Measurements from ENCODE around the gene OLFM1.

GRCh38 chr9:135167849-135168655, 80.6 kb downstream of the OLFM1 start:
- no peak for TF ChIP-seq POLR2A (IDR thresholded peaks at IDR 0.05)
- TF ChIP-seq CTCF (IDR thresholded peaks at IDR 0.05), result no peak

All from uterus (tissue), 2 donors.